SHP77 (cell line): ENCODE measurements around the gene KCNC2.

Experiments
- DNase-seq, 2 experiments: peaks; one replicate each; lab custom pipeline; 2025; lab: John Stamatoyannopoulos, UW

Gene KCNC2

GRCh38 chr12:75058228-75058627, 151.4 kb downstream of the KCNC2 start:
- no peak for DNase-seq

- no peak for DNase-seq
Observed at GRCh38 chr12:75048767-75049166, 160.9 kb downstream of the KCNC2 start.

GRCh38 chr12:75047885-75048525, 161.6 kb downstream of the KCNC2 start:
- DNase-seq: no peak

- DNase-seq: no peak
Observed at GRCh38 chr12:75042125-75042524, 167.5 kb downstream of the KCNC2 start.

DNA sequence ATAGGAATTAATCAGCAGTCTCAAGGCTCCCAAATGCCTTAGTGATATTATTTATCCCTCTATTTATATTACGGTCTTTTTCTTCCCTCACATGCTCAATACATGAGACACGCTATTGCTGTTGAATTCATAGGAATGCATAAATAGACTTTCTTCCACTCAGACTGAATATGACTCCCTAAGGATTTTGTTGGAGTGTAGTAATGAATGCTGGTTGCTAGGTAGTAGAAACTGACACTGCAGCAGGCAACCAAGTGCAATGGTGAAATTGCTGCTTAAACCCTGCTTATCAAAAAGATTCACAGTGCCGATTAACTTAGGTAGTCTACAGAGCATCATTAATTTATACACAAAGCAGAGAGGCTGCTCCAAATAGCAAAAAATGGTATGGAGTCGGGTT, 168.2 kb downstream of the KCNC2 start:
- DNase-seq: no peak

GRCh38 chr12:75020068-75020557, 189.5 kb downstream of the KCNC2 start:
- DNase-seq: no peak

DNA sequence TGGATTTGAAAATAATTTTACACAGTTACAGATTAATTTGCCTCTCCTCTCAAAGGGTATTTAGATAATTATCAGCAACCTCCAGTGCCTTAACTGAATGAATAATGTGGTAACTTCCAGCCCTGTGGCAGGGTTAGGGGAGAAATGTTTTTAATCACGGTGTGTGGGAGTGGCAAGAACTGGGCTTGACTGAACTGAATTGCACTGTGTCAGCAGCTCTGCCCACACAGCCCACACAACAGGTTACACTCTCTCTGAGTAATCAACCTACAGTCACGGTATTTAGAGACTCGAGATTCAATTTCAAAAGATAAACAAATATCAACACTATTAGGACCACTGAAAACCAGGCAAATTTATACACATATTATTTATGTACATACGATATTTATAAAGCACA, 198.5 kb downstream of the KCNC2 start:
- no peak for DNase-seq

DNA sequence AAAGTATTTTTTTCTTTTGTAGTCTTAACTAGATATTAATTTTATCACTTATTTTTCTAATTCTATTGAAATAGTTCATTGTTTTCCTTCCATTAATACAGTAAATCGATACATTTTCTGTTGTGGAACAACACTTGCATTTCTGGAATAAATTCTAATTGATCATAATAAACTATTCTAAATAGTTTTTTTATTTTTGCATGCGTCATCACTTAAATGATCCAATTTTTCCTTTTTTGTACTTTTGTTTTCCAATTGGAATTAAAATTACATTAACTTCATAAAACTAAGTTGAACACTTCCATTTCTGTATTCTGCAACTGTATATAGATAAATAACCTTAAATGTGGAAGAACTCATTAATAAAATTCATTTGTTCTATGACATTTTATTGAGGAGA, 202.5 kb downstream of the KCNC2 start:
- no peak for DNase-seq

GRCh38 chr12:75000120-75000519, 209.5 kb downstream of the KCNC2 start:
- DNase-seq: no peak

DNA sequence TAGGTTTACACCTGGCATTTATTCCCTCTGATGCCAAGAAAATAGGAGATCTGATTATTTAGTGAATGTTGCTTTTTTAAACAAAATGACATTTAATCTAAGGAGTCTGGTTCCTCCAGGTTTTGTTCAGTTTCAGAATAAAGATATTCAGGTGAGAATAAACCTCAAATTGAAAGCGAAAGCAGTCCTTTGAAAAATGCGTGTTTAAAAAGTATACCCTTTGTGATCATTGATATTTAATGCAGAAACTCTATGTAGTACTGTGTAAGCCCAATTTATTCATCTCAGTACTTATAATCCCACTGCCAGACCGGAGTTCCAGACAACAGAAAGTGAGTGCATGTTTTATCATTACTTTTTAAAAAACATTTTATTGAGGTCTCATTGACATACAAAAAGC, 210.2 kb downstream of the KCNC2 start:
- no peak for DNase-seq
